ENCODE measurements around the gene DPH3. TPM values are rescaled to one million over a fixed set of nuclear protein-coding genes. Genes with fewer than 3 reads are reported as not detected.

Gene DPH3
- polyA plus RNA-seq, 4 donors: 16.6 to 38.0 (median 31.4) TPM

GRCh38 chr3:16258177-16258576 is 6.6 kb downstream of the DPH3 start:
- peaks cover 0 to 4% (median 2%) of the 10 kb centered on the region in 3 donors for H3K4me1 ChIP-seq (ENCODE audit: control insufficient read depth in 3 of 3, insufficient read depth in 2 of 3, low read depth in 1 of 3, low read length in 2 of 3)
- peaks cover 4 to 10% (median 4%) of the 10 kb centered on the region in 3 donors for H3K36me3 ChIP-seq (ENCODE audit: control insufficient read depth in 3 of 3, insufficient read depth in 2 of 3, low read depth in 1 of 3, low read length in 3 of 3)
- no peaks in the 10 kb centered on the region for H3K27me3 ChIP-seq (ENCODE audit: control insufficient read depth in 3 of 3, insufficient read depth in 3 of 3, low read length in 3 of 3)
- H3K9me3 ChIP-seq (ENCODE audit: control insufficient read depth in 2 of 2, insufficient read depth in 1 of 2, low read depth in 1 of 2, low read length in 1 of 2): peaks cover 0 to 2% of the 10 kb centered on the region in 2 donors
- 80 to 85% (median 82%) methylated on average over 5 of the region's 5 CpGs for WGBS, 3 donors
- peak overlapping the region in 1 of 3 donors; percentile 12 for H3K27ac ChIP-seq (ENCODE audit: low read depth in 1 of 3, low read length in 2 of 3)
- H3K4me3 ChIP-seq (ENCODE audit: low read depth in 1 of 3, low read length in 3 of 3): no peak overlapping the region
- no peak for FAIRE-seq
- no peak for DNase-seq

- H3K4me1 ChIP-seq (ENCODE audit: control insufficient read depth in 3 of 3, insufficient read depth in 2 of 3, low read depth in 1 of 3, low read length in 2 of 3): peaks cover 0 to 9% (median 2%) of the 10 kb centered on the region in 3 donors
- DNase-seq: no peak
- WGBS, 3 donors: 88 to 91% (median 90%) methylated on average over 2 of the region's 2 CpGs
- peaks cover 4 to 10% (median 4%) of the 10 kb centered on the region in 3 donors for H3K36me3 ChIP-seq (ENCODE audit: control insufficient read depth in 3 of 3, insufficient read depth in 2 of 3, low read depth in 1 of 3, low read length in 3 of 3)
- no peak overlapping the region for H3K4me3 ChIP-seq (ENCODE audit: low read depth in 1 of 3, low read length in 3 of 3)
- no peak overlapping the region for H3K27ac ChIP-seq (ENCODE audit: low read depth in 1 of 3, low read length in 2 of 3)
- no peak for FAIRE-seq
- H3K9me3 ChIP-seq (ENCODE audit: control insufficient read depth in 2 of 2, insufficient read depth in 1 of 2, low read depth in 1 of 2, low read length in 1 of 2): peaks cover 0 to 2% of the 10 kb centered on the region in 2 donors
- H3K27me3 ChIP-seq (ENCODE audit: control insufficient read depth in 3 of 3, insufficient read depth in 3 of 3, low read length in 3 of 3): no peaks in the 10 kb centered on the region
These were observed 7.4 kb downstream of the DPH3 start for GRCh38 chr3:16257309-16257708.

- DNase-seq (no peak), FAIRE-seq (no peak)
- Histone ChIP-seq H3K27me3 (ENCODE audit: control insufficient read depth in 3 of 3, insufficient read depth in 3 of 3, low read length in 3 of 3) (no peaks in the 10 kb centered on the region), H3K27ac (ENCODE audit: low read depth in 1 of 3, low read length in 2 of 3) (no peak overlapping the region), H3K9me3 (ENCODE audit: control insufficient read depth in 2 of 2, insufficient read depth in 1 of 2, low read depth in 1 of 2, low read length in 1 of 2) (peaks cover 0 to 2% of the 10 kb centered on the region in 2 donors), H3K36me3 (ENCODE audit: control insufficient read depth in 3 of 3, insufficient read depth in 2 of 3, low read depth in 1 of 3, low read length in 3 of 3) (peaks cover 4 to 5% (median 4%) of the 10 kb centered on the region in 3 donors), H3K4me3 (ENCODE audit: low read depth in 1 of 3, low read length in 3 of 3) (no peak overlapping the region), H3K4me1 (ENCODE audit: control insufficient read depth in 3 of 3, insufficient read depth in 2 of 3, low read depth in 1 of 3, low read length in 2 of 3) (peaks cover 0 to 20% (median 7%) of the 10 kb centered on the region in 3 donors)
- 89 to 98% (median 92%) methylated on average over 5 of the region's 5 CpGs for WGBS, 3 donors
These were observed 9.0 kb downstream of the DPH3 start for GRCh38 chr3:16255726-16256125.

- no peaks in the 10 kb centered on the region for H3K27me3 ChIP-seq (ENCODE audit: control insufficient read depth in 3 of 3, insufficient read depth in 3 of 3, low read length in 3 of 3)
- peaks cover 2 to 4% (median 4%) of the 10 kb centered on the region in 3 donors for H3K36me3 ChIP-seq (ENCODE audit: control insufficient read depth in 3 of 3, insufficient read depth in 2 of 3, low read depth in 1 of 3, low read length in 3 of 3)
- FAIRE-seq (no peak), DNase-seq (no peak)
- no peak overlapping the region for H3K4me3 ChIP-seq (ENCODE audit: low read depth in 1 of 3, low read length in 3 of 3)
- peaks cover 0 to 2% of the 10 kb centered on the region in 2 donors for H3K9me3 ChIP-seq (ENCODE audit: control insufficient read depth in 2 of 2, insufficient read depth in 1 of 2, low read depth in 1 of 2, low read length in 1 of 2)
- H3K27ac ChIP-seq (ENCODE audit: low read depth in 1 of 3, low read length in 2 of 3): no peak overlapping the region
- 62 to 87% (median 78%) methylated on average over 3 of the region's 3 CpGs for WGBS, 3 donors
- H3K4me1 ChIP-seq (ENCODE audit: control insufficient read depth in 3 of 3, insufficient read depth in 2 of 3, low read depth in 1 of 3, low read length in 2 of 3): peaks cover 0 to 20% (median 7%) of the 10 kb centered on the region in 3 donors
These were observed 9.4 kb downstream of the DPH3 start for GRCh38 chr3:16255326-16255725.

GRCh38 chr3:16254916-16255315 is 9.8 kb downstream of the DPH3 start:
- WGBS, 3 donors: 68 to 87% (median 70%) methylated on average over 5 of the region's 5 CpGs
- H3K27me3 ChIP-seq (ENCODE audit: control insufficient read depth in 3 of 3, insufficient read depth in 3 of 3, low read length in 3 of 3): no peaks in the 10 kb centered on the region
- H3K27ac ChIP-seq (ENCODE audit: low read depth in 1 of 3, low read length in 2 of 3): no peak overlapping the region
- no peak for DNase-seq
- no peak overlapping the region for H3K4me3 ChIP-seq (ENCODE audit: low read depth in 1 of 3, low read length in 3 of 3)
- peaks cover 0 to 2% of the 10 kb centered on the region in 2 donors for H3K9me3 ChIP-seq (ENCODE audit: control insufficient read depth in 2 of 2, insufficient read depth in 1 of 2, low read depth in 1 of 2, low read length in 1 of 2)
- FAIRE-seq: no peak
- H3K36me3 ChIP-seq (ENCODE audit: control insufficient read depth in 3 of 3, insufficient read depth in 2 of 3, low read depth in 1 of 3, low read length in 3 of 3): peaks cover 2 to 4% (median 4%) of the 10 kb centered on the region in 3 donors
- H3K4me1 ChIP-seq (ENCODE audit: control insufficient read depth in 3 of 3, insufficient read depth in 2 of 3, low read depth in 1 of 3, low read length in 2 of 3): peaks cover 0 to 21% (median 7%) of the 10 kb centered on the region in 3 donors

- DNase-seq: no peak
- H3K4me3 ChIP-seq (ENCODE audit: low read depth in 1 of 3, low read length in 3 of 3): no peak overlapping the region
- H3K9me3 ChIP-seq (ENCODE audit: control insufficient read depth in 2 of 2, insufficient read depth in 1 of 2, low read depth in 1 of 2, low read length in 1 of 2): peaks cover 0 to 2% of the 10 kb centered on the region in 2 donors
- WGBS, 3 donors: 86 to 98% (median 88%) methylated on average over 7 of the region's 7 CpGs
- no peaks in the 10 kb centered on the region for H3K27me3 ChIP-seq (ENCODE audit: control insufficient read depth in 3 of 3, insufficient read depth in 3 of 3, low read length in 3 of 3)
- peaks cover 0 to 4% (median 2%) of the 10 kb centered on the region in 3 donors for H3K36me3 ChIP-seq (ENCODE audit: control insufficient read depth in 3 of 3, insufficient read depth in 2 of 3, low read depth in 1 of 3, low read length in 3 of 3)
- H3K27ac ChIP-seq (ENCODE audit: low read depth in 1 of 3, low read length in 2 of 3): peak overlapping the region; percentile 0 to 82 (median 68)
- H3K4me1 ChIP-seq (ENCODE audit: control insufficient read depth in 3 of 3, insufficient read depth in 2 of 3, low read depth in 1 of 3, low read length in 2 of 3): peaks cover 0 to 27% (median 7%) of the 10 kb centered on the region in 3 donors
- FAIRE-seq: no peak
These were observed 11.1 kb downstream of the DPH3 start for GRCh38 chr3:16253601-16254000.

- Histone ChIP-seq H3K4me1 (ENCODE audit: control insufficient read depth in 3 of 3, insufficient read depth in 2 of 3, low read depth in 1 of 3, low read length in 2 of 3) (peaks cover 0 to 27% (median 7%) of the 10 kb centered on the region in 3 donors), H3K36me3 (ENCODE audit: control insufficient read depth in 3 of 3, insufficient read depth in 2 of 3, low read depth in 1 of 3, low read length in 3 of 3) (peaks cover 0 to 2% (median 0%) of the 10 kb centered on the region in 3 donors), H3K27ac (ENCODE audit: low read depth in 1 of 3, low read length in 2 of 3) (peak overlapping the region; percentile 0 to 82 (median 68)), H3K27me3 (ENCODE audit: control insufficient read depth in 3 of 3, insufficient read depth in 3 of 3, low read length in 3 of 3) (no peaks in the 10 kb centered on the region), H3K4me3 (ENCODE audit: low read depth in 1 of 3, low read length in 3 of 3) (no peak overlapping the region), H3K9me3 (ENCODE audit: control insufficient read depth in 2 of 2, insufficient read depth in 1 of 2, low read depth in 1 of 2, low read length in 1 of 2) (peaks cover 0 to 2% of the 10 kb centered on the region in 2 donors)
- 30 to 59% (median 55%) methylated on average over 2 of the region's 2 CpGs for WGBS, 3 donors
- DNase-seq: peak in 1 of 2 donors; percentile 58
- no peak for FAIRE-seq
These were observed 11.8 kb downstream of the DPH3 start for GRCh38 chr3:16252988-16253387.

GRCh38 chr3:16252243-16252978 is 12.3 kb downstream of the DPH3 start:
- Histone ChIP-seq H3K27ac (ENCODE audit: low read depth in 1 of 3, low read length in 2 of 3) (peak overlapping the region; percentile 17 to 82 (median 68)), H3K36me3 (ENCODE audit: control insufficient read depth in 3 of 3, insufficient read depth in 2 of 3, low read depth in 1 of 3, low read length in 3 of 3) (peaks cover 0 to 2% (median 0%) of the 10 kb centered on the region in 3 donors), H3K27me3 (ENCODE audit: control insufficient read depth in 3 of 3, insufficient read depth in 3 of 3, low read length in 3 of 3) (no peaks in the 10 kb centered on the region), H3K9me3 (ENCODE audit: control insufficient read depth in 2 of 2, insufficient read depth in 1 of 2, low read depth in 1 of 2, low read length in 1 of 2) (peaks cover 0 to 2% of the 10 kb centered on the region in 2 donors), H3K4me3 (ENCODE audit: low read depth in 1 of 3, low read length in 3 of 3) (no peak overlapping the region), H3K4me1 (ENCODE audit: control insufficient read depth in 3 of 3, insufficient read depth in 2 of 3, low read depth in 1 of 3, low read length in 2 of 3) (peaks cover 0 to 27% (median 7%) of the 10 kb centered on the region in 3 donors)
- FAIRE-seq: no peak
- DNase-seq: peak; percentile 92 to 93
- 9 to 42% (median 31%) methylated on average over 7 of the region's 7 CpGs for WGBS, 3 donors

Measured in small intestine (tissue), 7 donors.